ENCODE measurements around the gene CNTN6.

DNA sequence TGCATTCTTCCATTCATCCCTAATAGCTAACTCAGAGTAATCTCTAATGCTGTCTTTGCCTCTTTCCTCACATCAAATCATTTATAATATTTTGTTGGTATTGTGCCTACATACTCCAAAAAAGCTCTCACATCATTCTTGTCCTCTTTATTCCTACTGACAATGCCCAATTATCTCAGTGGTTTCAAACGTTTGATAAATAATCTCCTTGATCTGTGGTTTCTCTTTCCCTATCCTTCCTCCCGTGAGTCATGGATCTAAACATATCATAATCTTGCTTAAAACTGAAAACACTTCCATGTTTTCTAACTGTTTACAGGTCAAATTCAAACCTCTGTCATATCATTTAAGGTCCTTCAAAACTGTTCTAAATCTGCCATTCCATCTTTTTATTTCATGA, 115.1 kb downstream of the CNTN6 start:
- TF ChIP-seq, protein P1, sequence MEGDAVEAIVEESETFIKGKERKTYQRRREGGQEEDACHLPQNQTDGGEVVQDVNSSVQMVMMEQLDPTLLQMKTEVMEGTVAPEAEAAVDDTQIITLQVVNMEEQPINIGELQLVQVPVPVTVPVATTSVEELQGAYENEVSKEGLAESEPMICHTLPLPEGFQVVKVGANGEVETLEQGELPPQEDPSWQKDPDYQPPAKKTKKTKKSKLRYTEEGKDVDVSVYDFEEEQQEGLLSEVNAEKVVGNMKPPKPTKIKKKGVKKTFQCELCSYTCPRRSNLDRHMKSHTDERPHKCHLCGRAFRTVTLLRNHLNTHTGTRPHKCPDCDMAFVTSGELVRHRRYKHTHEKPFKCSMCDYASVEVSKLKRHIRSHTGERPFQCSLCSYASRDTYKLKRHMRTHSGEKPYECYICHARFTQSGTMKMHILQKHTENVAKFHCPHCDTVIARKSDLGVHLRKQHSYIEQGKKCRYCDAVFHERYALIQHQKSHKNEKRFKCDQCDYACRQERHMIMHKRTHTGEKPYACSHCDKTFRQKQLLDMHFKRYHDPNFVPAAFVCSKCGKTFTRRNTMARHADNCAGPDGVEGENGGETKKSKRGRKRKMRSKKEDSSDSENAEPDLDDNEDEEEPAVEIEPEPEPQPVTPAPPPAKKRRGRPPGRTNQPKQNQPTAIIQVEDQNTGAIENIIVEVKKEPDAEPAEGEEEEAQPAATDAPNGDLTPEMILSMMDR (IDR thresholded peaks at IDR 0.05): no peak
- no peak for TF ChIP-seq POLR2A (IDR thresholded peaks at IDR 0.05)

Data from lower leg skin (tissue), 3 donors.